ENCODE measurements around the gene IL23R. TPM values are rescaled to one million over a fixed set of nuclear protein-coding genes. Genes with fewer than 3 reads are reported as not detected.

The IL23R gene
- total and polyA plus RNA-seq, 2 of the 13 experiments (the other 11 are each of a cell fraction or from before 2014, with no cell fraction given), result not detected

DNA sequence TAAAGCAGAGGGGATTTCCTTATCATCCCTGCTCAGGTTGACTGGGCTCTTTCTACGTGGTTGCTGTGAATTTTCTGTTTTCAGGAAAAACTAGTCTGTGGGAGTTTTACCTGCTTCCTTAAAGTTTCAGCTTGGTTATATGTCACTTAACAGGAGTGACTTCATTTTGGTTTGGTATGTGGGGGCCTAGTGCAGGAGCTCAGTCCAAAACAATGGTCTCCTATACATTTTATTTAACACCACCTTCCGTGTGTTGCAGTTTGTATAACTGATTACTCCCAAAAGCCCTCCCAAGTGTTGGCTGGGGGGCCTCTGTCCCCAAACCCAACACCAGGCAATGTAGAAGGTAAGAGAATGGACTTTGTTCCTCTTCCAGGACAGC lies 5.3 kb downstream of the IL23R start (continued):
- TF ChIP-seq ZHX1 (CRISPR knock-in tag; IDR thresholded peaks at IDR 0.05; ENCODE audit: low read depth) (no peak), HNRNPK (IDR thresholded peaks at IDR 0.05; ENCODE audit: low read depth, low read length, poor library complexity, severe bottlenecking) (no peak), ZNF746 (CRISPR knock-in tag; IDR thresholded peaks at IDR 0.05) (no peak), SNAI1 (CRISPR knock-in tag; IDR thresholded peaks at IDR 0.05; ENCODE audit: borderline replicate concordance) (no peak), ZBTB34 (CRISPR knock-in tag; IDR thresholded peaks at IDR 0.05) (no peak)
- TF ChIP-seq, protein P1, sequence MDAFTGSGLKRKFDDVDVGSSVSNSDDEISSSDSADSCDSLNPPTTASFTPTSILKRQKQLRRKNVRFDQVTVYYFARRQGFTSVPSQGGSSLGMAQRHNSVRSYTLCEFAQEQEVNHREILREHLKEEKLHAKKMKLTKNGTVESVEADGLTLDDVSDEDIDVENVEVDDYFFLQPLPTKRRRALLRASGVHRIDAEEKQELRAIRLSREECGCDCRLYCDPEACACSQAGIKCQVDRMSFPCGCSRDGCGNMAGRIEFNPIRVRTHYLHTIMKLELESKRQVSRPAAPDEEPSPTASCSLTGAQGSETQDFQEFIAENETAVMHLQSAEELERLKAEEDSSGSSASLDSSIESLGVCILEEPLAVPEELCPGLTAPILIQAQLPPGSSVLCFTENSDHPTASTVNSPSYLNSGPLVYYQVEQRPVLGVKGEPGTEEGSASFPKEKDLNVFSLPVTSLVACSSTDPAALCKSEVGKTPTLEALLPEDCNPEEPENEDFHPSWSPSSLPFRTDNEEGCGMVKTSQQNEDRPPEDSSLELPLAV (CRISPR knock-in tag; conservative IDR thresholded peaks at IDR 0.05; ENCODE audit: low read depth), result no peak

DNA sequence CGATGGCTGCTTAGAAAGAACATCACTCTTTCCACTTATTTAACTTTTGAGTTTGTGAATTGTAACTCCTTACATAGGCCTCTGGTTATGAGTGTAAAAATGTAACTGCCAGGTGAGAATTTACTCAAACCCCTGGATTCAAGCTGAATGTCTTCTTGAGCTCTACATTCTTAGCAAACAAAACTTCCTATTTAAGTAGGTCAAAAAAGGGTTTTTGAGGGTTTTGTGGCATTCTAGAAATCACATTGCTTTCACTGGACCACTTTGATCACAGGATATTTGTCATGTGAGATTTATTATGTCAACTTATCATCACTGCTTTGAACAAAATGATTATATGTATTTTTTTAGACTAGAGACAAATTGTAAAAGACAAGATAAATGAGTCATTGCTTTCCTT lies 5.7 kb downstream of the IL23R start:
- Histone ChIP-seq H3K4me1 (ENCODE audit: insufficient read depth, low read length) (peaks cover 33% of the 10 kb centered on the region), H4K20me1 (ENCODE audit: insufficient read depth, low read length) (no peaks in the 10 kb centered on the region), H2AFZ (ENCODE audit: low read length) (no peak overlapping the region), H3K4me3 (replicated peaks in 1 of 3; ENCODE audit: insufficient read depth in 1 of 3, low read depth in 2 of 3, low read length in 3 of 3) (no peak overlapping the region), H3K36me3 (replicated peaks in 1 of 2; ENCODE audit: control insufficient read depth in 1 of 2, insufficient read depth in 2 of 2, low read length in 2 of 2) (no peaks in the 10 kb centered on the region), H3K27me3 (ENCODE audit: control insufficient read depth in 1 of 2, insufficient read depth in 2 of 2, low read length in 2 of 2) (no peaks in the 10 kb centered on the region; a peak in 1 of 5 replicates), H3K27ac (ENCODE audit: extremely low read length, insufficient read depth, low read length) (no peak overlapping the region), H3K4me2 (ENCODE audit: low read depth, low read length) (no peak overlapping the region), H3K79me2 (ENCODE audit: insufficient read depth, low read length) (no peaks in the 10 kb centered on the region), H3K9ac (ENCODE audit: insufficient read depth, low read depth, low read length) (no peak overlapping the region), H3K9me3 (ENCODE audit: low read length) (no peaks in the 10 kb centered on the region)
- WGBS (ENCODE audit: low lambda C conversion rate), result 0% methylated on average over 1 of the region's 1 CpG
- intact Hi-C loops (cut with micrococcal nuclease; ENCODE audit: unreplicated experiment) (no loop called here), in situ Hi-C loops (cut with HindIII; ENCODE audit: extremely low pct_ligation_motif_present, low pct_unique_long_range_greater_than_20kb) (no loop called here)
- ChIA-PET POLR2A (no interaction called here), CTCF (ENCODE audit: low intra/inter-chr PET ratio, low total read pairs) (no interaction called here)
- BruUV-seq (replicated peaks), result no TSS peak
- ATAC-seq, result no peak
- DNase-seq (ENCODE audit: low spot score), result no peak
- no peak for FAIRE-seq
- TF ChIP-seq ZNF30 (CRISPR knock-in tag; IDR thresholded peaks at IDR 0.05), result no peak
- TF ChIP-seq SMARCE1 (IDR thresholded peaks at IDR 0.05; ENCODE audit: borderline replicate concordance), result no peak
- no peak for TF ChIP-seq MLLT10 (CRISPR knock-in tag; IDR thresholded peaks at IDR 0.05)
- TF ChIP-seq MIER2 (CRISPR knock-in tag; IDR thresholded peaks at IDR 0.05), result no peak
- no peak for TF ChIP-seq E2F5 (CRISPR knock-in tag; conservative IDR thresholded peaks at IDR 0.05)
- TF ChIP-seq CBX1 (IDR thresholded peaks at IDR 0.05; ENCODE audit: low read depth), result no peak
- no peak for TF ChIP-seq AHR (CRISPR knock-in tag; IDR thresholded peaks at IDR 0.05)
- no peak for TF ChIP-seq ZNF879 (CRISPR knock-in tag; IDR thresholded peaks at IDR 0.05)
- TF ChIP-seq CSRNP1 (CRISPR knock-in tag; IDR thresholded peaks at IDR 0.05), result no peak
